ENCODE data around the gene SLC25A21. TPM values are rescaled to one million over a fixed set of nuclear protein-coding genes. Genes with fewer than 3 reads are reported as not detected.

Gene SLC25A21
- total RNA-seq, 1 experiment from 2014 or later = 7.1 TPM

DNA sequence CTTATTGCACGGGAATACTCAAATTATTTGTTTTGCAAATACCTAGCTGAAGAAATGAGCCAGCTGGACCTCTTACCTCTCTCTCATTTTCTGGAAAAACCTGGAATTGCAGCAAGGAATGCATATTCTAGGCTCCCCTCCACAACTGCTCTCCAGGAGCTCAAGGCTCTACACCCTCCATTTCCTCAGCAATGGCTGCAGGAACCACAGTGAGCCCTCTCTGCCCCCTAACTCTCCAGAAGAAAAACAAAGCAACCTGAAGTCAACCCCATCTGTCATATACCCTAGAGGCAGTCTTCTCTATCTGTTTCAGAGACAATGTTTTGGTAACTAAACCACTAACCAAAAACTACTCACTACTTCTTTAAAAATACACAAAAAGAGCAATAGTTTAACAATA is 221.6 kb downstream of the SLC25A21 start:
- no peak overlapping the region for H3K56ac ChIP-seq (ENCODE audit: insufficient read length, low read depth, low read length)

More for the DNA sequence above, 221.6 kb downstream of the SLC25A21 start:
- Mint-ChIP-seq H3K4me3 (no peak overlapping the region), H3K9me3 (no peaks in the 10 kb centered on the region), H3K36me3 (ENCODE audit: insufficient read depth in 1 of 3, low read depth in 3 of 3) (no peaks in the 10 kb centered on the region), H3K4me1 (peaks cover 13 to 14% of the 10 kb centered on the region in 2 experiments), H3K27me3 (ENCODE audit: low read depth) (no peaks in the 10 kb centered on the region), H3K27ac (peak overlapping the region in 1 of 3 experiments; percentile 38; a peak in 2 of 7 replicates)
- H2BK5ac ChIP-seq (ENCODE audit: insufficient read length, low read length) = no peak overlapping the region
- H2BK12ac ChIP-seq (ENCODE audit: insufficient read length, low read depth, low read length) = no peak overlapping the region
- H3K23me2 ChIP-seq (ENCODE audit: insufficient read length, low read depth, low read length, poor library complexity, severe bottlenecking) = no peaks in the 10 kb centered on the region
- H3K14ac ChIP-seq (ENCODE audit: insufficient read depth, low read length) = no peak overlapping the region
- H3K4me2 ChIP-seq (ENCODE audit: insufficient read depth, insufficient read length, low read length) = no peak overlapping the region
- no peak overlapping the region for H2AK5ac ChIP-seq (ENCODE audit: insufficient read length, low read length)
- H3K27me3 ChIP-seq (ENCODE audit: insufficient read depth, low read length) = no peaks in the 10 kb centered on the region
- H3K4me1 ChIP-seq (ENCODE audit: insufficient read depth, low read length) = peaks cover 3% of the 10 kb centered on the region; the same call in 1 of the 2 replicates
- H2BK20ac ChIP-seq (ENCODE audit: low read depth, low read length, poor library complexity, severe bottlenecking) = no peak overlapping the region
- H2BK15ac ChIP-seq (ENCODE audit: low read depth, low read length) = no peak overlapping the region
- no peak overlapping the region for H4K91ac ChIP-seq (ENCODE audit: insufficient read length, low read depth, low read length)
- H3K9ac ChIP-seq (ENCODE audit: extremely low read depth, insufficient read length, low read length) = no peak overlapping the region
- no peak overlapping the region for H3T11ph ChIP-seq (ENCODE audit: low read length)
- H4K20me1 ChIP-seq (ENCODE audit: control insufficient read depth, insufficient read depth, insufficient read length) = no peaks in the 10 kb centered on the region
- no peak overlapping the region for H3K23ac ChIP-seq (ENCODE audit: insufficient read length, low read depth, low read length)
- no peaks in the 10 kb centered on the region for H3K79me2 ChIP-seq (ENCODE audit: insufficient read depth, low read length)
- no peak overlapping the region for H2BK120ac ChIP-seq (ENCODE audit: low read depth, low read length, poor library complexity, severe bottlenecking)
- H3K4ac ChIP-seq (ENCODE audit: low read depth, low read length) = no peak overlapping the region
- no peak overlapping the region for H3K18ac ChIP-seq (ENCODE audit: insufficient read length, low read depth, low read length)
- H3K9me3 ChIP-seq (ENCODE audit: control insufficient read depth, low read depth, low read length) = no peaks in the 10 kb centered on the region
- DNase-seq = no peak
- no peak overlapping the region for H4K8ac ChIP-seq (replicated peaks; ENCODE audit: insufficient read length, low read depth, low read length)
- no peak overlapping the region for H3K27ac ChIP-seq (ENCODE audit: insufficient read length, low read depth, low read length)
- no CpG with 5 or more reads among the region's 1 CpG for WGBS (ENCODE audit: extremely low coverage, insufficient read length, low lambda C conversion rate)
- no peak for TF ChIP-seq CTCF (conservative IDR thresholded peaks at IDR 0.05)
- no peak overlapping the region for H2AFZ ChIP-seq (ENCODE audit: low read length)
- no peaks in the 10 kb centered on the region for H3K79me1 ChIP-seq (ENCODE audit: insufficient read depth, low read depth, low read length, poor library complexity, severe bottlenecking)
- no peak overlapping the region for H4K5ac ChIP-seq (ENCODE audit: insufficient read length, low read depth, low read length)

Data from H9 (cell line).